Cortex of kidney (tissue), 1 donor: ENCODE measurements around the gene KIT.

ENCODE experiments used
- DNase-seq: peaks from one replicate; lab custom pipeline; 2025; lab: John Stamatoyannopoulos, UW

KIT gene

DNA sequence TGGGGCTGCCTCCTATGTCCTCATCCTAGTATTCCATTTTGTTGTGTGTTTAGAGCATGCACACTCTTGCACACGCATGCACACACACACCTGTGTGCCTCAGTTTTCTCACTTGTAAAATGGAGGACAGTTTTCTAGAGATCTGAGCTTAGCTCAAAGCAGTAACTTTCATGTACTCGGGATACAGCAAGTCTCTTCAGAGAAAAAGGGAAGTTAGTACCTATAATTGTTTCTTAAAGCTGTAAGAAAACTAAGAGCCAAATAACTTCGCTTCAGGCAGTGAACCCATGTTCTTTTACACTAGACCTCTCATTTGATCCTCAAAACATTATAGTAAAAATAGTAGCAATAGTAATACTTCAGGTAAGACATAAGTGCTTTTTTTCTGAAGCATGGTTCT, 49.6 kb downstream of the KIT start:
- no peak for DNase-seq

DNA sequence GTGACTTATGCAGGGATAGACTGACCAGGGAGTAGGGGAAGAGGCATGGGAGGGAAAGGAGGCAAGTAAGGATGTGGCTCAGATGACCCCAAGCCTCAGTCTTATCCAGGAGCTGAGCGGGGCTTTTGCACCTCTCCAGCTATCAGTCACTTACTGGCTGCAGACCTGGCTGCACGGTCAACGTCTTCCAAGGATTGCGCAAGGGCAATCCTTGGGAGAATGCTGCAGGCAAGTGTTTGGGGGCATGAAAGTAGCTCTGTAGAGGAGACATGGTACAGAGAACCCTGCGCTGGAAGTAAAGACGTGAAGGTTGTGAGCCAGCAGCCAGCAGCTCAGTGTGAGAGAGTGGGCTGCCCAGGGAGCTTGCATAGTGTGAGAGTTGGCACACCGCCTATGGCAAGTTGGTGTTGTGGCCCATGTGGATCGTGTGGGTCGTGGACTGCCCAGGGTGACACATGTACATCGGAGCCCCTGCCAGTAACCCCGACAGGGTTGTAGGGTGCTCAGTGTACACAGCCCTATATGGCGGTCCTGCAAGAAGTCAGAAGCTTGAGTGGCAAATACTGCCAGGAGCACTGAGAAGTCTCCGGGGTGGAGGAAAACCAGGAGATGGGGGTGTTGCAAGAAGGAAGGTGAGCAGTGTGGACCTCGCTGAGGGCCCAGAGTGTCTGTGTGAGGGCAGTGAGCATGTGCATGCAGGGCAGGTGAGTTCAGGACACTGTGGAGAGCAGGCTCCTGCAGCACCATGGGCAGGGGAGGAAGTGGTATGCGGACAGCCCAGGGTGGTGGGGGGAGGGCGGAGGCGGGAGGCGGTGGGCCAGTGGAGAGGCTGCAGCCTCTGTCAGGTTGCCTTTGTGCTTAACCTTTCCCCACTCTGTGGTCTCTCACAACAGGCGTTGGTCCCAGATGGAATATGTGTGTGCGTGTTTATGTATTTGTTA, 50.9 kb downstream of the KIT start:
- DNase-seq, result no peak

DNA sequence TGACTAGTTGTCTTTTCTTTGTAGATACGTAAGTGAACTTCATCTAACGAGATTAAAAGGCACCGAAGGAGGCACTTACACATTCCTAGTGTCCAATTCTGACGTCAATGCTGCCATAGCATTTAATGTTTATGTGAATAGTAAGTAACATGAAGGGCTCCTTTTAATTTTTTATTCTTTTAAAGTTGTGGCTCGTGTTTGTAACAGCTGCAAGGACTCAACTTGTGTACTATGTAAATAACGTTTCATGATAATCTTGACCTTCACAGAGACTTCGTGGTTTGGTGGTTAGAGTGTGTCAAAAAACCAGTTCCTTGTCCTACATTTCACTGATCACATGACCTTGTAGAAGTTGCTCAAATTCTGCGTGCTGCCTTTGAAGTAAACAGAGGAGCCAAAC, 51.6 kb downstream of the KIT start:
- DNase-seq, result no peak

DNA sequence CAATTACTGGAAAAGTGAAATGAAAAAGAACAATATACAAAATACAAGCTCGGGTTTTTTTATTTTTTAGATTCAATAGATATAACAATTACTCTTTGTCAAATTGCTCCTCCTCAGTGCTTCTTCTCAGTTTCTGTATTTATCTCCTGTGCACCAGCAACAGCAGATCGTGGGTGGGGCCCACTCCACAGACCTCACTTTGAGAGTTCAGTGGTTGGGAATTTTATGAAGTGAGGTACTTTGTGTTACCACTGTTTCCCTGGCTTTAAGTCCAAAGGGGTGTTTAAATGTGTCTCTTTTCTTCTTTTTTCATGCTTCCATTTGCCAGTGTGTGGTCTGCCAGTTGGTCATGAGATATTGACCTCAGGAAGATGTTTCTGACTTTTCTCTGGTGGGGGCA, 54.4 kb downstream of the KIT start:
- DNase-seq, result no peak

DNA sequence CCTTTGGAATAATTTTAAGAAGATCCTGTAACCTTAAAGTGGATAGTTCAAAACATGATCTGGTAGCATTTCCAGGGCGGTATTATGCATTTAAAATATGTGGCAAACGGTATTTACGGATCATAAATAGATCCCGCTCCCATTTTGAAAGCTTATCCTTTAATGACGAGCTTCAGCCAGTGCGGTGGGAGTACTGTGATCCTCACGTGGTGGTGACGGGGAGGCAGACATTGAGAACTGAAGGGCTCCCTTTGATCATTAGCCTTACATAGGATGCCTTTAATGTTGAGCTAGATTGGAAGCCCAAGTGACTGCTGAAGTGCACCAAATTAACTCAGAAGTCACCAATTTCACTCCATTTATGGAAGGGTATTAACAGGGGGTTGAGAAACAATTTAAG, 56.9 kb downstream of the KIT start:
- no peak for DNase-seq

DNA sequence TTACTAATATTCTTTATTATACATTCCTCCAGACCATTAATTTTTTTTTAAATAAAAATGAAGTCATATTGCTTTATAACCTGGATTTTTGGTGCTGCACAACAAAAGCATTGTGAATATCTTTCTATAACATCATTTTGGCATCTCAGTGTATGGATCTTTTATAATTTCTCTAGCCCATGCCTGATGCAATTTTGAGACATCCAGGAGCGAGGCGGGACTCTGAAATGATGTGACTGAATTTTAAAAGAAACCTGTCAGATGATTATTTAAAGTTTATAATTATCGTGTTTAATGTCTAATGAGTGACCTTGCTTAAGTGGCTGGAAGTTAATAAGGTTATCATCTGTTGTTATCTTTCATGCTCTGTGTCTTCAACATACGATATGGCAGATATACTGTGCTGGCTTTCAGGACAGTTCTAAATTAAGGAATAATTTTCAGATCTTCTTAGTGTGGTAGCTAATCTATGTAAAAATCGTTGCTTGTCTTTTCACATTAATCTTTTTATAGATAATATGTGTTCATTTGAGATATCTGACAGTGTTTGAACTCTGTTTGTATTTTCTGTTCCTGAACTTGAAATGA, 58.8 kb downstream of the KIT start:
- DNase-seq, result no peak

DNA sequence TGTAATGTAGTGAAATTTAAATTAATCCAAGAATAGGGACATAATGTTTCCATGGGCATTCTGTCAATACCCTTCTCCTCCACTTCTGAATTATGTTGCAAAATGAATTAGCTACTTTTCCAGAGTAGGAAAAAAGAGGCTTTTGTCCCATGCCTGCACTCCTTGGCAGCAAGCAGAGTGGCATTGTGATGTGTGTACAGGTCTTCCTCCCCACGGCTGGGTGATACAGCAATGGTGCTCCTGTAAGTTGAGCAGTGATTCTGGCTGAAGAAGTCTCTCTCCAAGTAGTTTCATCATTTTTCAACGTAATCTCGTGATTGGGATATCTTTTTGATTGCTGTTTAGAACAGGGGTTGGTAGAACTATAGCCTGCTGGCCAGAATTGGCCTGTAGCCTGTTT, 59.9 kb downstream of the KIT start:
- DNase-seq, result no peak

DNA sequence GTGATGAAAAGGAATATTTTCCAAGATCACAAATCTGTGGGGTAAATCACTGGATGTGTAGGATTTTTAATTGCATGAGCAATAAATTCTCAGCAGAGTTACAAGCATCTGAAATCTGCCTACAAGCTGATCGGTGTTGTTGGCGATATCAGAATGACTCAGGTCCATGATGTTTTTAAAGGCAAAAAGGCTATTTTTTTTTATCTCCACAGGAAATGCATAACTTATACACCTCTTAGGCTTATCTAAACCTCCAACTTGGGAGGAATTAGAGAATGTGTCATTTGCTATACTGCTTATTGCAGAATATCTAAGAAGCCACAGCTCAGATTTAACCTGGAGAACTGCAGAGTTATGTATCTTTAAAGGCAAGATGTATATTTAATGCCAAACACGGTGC, 61.6 kb downstream of the KIT start:
- DNase-seq, result no peak

DNA sequence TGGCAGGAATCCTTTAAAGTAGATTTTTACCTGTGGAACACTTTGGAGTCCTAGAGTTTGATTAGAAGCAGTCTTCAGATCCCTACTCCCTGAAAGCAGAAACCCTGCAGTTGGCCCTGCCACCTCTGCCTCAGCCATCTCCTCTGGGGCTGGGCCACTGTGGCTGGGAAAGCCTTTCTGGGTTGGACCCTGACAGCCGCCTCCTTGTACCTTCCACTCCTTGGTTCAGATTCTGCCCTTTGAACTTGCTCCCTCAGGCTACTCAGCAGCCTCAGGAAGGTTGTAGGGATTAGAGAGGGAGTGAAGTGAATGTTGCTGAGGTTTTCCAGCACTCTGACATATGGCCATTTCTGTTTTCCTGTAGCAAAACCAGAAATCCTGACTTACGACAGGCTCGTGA, 65.5 kb downstream of the KIT start:
- DNase-seq, result no peak

DNA sequence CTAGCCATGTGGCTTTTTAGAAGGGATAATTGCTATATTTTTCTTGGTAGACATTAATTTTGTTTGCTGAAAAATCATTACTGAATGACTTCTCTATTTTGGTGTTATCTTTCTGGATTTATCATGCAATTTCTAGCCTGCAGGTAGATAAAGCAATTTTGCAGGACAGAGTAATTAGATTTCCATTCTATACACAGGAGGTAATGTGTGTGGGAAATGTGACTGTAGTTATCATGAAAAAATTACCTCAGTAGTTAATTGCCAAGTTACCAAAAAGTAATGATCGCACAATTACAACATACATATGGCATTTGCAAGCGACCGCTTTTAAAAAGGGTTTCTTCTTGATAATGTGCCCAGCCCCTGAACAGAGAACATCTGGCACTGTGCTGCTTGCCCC, 66.1 kb downstream of the KIT start:
- DNase-seq, result no peak

DNA sequence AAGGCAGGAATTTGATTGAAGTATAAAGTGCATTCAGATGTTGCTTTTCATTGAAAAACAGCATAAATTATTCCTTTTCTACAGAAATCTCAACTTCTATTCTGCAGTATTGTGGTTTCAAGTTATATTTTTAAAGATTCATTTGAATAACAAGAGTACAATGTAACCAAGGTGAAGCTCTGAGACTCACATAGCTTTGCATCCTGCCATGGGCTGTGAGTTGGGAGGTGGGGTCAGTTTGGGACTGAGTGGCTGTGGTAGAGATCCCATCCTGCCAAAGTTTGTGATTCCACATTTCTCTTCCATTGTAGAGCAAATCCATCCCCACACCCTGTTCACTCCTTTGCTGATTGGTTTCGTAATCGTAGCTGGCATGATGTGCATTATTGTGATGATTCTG, 69.2 kb downstream of the KIT start:
- DNase-seq, result no peak

DNA sequence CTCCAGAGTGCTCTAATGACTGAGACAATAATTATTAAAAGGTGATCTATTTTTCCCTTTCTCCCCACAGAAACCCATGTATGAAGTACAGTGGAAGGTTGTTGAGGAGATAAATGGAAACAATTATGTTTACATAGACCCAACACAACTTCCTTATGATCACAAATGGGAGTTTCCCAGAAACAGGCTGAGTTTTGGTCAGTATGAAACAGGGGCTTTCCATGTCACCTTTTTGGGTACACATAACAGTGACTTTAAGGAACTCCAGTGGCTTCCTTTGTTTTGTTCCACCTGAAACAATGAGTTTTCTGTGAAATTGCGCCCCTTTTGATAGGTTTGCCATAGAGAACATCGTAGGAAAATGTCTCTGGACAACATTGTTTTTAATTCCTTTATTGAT, 69.6 kb downstream of the KIT start:
- DNase-seq, result no peak

DNA sequence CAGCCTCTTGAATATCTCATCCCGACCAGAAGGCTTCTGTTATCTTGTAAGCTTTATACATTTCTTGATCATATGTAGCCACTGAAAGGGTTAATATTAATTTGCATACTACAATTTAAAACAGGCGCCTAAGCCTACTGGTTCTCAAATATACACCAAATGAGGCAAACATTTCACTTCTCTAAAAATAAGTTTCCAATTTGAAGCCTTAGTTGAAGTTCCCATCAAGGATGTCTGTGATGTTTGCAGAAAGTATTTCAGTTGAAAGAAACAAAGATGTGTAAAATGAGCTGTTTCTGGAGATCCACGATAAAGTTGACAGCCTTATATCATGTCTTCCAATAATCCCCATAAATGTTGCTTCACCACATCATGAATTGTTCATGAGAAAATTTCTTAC, 70.6 kb downstream of the KIT start:
- no peak for DNase-seq

DNA sequence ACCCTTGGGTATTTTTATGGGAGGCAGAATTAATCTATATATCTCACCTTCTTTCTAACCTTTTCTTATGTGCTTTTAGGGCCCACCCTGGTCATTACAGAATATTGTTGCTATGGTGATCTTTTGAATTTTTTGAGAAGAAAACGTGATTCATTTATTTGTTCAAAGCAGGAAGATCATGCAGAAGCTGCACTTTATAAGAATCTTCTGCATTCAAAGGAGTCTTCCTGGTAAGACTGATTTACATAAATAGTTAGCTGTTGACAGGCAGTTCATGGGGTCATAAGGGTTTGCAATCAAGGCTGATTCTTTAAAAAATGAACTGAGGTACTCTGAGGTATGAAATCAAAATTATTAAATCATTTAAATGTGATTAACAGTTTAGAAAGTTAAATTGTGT, 71.5 kb downstream of the KIT start:
- no peak for DNase-seq

DNA sequence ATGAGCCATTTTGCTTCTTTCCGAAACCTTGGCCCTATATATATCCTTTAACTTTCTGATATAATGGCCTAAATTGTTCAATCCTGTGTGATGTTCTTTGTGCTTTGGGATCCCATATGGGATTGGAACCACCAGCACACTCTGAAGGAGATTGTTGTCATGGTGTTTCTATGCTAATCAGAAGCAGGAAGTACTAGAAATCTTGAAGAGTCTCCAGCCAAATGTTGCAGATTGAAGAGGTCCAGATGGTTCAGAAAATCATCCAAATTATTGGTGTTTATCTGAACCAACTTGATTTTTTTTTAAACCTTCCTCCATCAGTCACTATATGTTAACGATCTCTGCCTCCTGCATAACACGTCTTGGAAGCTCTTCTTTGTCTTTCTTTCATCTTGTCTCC, 72.8 kb downstream of the KIT start:
- no peak for DNase-seq

DNA sequence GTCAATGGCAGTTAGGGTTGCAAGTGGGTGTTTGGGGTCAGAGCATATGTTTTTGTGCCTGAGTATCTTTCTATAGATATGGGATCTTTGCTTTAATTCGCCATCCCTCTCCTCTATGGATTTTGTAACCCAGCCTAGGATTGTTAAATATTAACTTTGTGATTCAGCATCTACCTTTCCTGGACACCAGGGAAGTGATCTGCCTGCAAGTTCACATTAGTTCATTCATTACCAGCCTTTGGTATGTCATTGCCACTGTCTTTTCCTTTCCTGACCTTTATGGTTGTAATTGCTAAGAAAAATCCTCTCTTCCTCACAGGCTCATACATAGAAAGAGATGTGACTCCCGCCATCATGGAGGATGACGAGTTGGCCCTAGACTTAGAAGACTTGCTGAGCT, 73.8 kb downstream of the KIT start:
- DNase-seq, result no peak

DNA sequence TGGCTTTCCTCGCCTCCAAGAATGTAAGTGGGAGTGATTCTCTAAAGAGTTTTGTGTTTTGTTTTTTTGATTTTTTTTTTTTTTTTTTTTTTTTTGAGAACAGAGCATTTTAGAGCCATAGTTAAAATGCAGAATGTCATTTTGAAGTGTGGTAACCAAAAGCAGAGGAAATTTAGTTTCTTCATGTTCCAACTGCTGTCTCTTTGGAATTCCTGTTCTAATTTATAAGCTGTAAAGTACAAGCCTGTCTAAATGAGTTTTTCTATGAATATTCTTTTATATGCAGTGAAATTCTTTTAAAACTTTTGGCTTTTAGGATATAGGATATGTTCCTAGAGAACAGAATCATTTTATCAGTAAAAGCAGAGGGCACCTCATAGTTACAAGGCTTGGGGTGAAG, 74.2 kb downstream of the KIT start:
- DNase-seq, result no peak

DNA sequence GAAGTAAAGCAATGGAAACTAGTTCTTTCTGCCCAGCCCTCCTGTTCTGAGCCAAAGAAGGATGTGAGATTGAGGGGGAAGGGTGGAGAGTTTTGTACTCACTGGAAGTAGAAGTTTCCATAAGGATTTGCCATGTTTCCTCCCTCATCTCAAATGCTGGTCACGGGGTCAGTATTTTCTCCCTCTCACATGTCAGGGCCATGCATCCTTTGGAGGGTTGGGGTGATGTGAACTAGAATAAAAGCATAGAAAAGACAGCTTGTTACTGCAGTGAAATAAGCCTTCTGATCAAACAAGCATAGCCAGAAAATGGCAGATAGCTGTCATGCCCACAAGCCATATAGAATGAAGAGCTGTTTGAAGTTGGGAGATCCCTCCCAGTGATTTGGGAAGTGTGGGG, 79.7 kb downstream of the KIT start:
- no peak for DNase-seq

DNA sequence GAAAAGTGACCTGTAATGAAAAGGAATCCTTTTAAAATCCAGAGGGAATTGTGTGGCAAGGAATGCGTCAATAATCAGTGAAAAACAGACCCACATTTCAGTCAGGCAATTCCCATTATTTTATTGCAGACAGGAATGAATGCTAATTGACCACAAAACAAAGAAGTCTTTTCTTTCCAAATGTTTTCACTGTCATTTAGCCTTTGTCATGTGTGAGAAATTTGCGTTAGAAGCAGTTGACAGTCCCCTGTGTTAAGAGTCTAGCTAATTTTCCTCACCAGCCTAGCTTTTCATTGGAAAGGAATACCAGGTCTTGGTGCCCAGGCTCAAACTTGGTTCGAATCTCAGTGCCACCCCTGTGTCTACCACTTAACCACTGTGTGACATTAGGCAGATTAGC, 83.4 kb downstream of the KIT start:
- no peak for DNase-seq

DNA sequence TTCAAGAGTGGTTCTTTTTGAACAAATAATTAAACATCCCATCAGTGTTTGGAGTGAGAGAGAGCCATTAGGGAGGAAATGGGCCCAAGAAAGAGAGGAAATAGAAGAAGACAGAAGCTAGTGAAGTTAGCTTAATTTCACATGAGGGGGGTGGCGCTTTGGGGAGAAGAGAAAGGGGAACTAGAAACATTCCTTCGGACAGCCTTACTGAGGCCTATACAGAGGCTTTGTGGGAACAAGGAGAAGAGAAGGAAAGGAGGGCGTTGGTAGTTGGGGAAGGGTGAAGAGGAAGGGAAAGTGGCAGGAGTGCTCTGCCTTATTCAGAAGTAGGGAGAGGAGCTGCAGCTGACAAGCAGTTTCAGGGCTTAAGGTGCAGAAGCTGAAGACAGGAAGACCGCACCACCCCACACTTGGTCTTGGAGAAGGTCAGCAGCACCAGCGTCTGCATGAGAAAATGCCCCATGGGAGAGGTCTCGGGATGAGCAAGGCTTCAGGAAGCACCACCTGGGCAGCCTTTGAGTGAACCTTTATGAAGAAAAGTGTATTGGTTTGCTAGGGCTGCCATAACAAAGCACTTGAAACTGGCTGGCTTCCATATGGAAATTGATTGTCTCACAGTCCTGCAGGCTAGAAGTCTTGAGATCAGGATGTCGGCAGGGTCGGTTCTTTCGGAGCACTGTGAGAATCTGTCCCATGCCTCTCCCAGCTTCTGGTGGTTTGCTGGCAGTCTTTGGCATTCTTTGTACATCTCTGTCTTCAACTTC, 85.1 kb downstream of the KIT start:
- no peak for DNase-seq

DNA sequence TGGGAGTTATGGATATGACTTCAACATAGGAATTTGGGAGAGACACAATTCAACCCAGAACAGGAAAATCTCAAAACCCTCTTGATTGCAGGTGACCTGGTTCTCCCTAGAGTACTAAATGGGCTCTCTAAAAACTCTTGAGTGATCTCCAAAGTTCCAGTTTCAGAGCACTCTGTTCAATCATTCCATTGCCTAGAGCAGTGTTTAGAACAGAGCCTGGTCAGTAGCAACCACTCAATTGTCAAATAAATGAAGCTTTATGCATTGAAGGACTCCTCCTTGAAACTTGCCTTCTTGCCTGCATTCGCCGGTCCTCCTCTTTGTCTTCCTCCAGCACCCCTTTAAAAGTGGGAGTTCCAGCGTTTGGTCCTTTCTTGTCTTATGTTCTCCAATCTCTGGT, 85.8 kb downstream of the KIT start:
- no peak for DNase-seq

DNA sequence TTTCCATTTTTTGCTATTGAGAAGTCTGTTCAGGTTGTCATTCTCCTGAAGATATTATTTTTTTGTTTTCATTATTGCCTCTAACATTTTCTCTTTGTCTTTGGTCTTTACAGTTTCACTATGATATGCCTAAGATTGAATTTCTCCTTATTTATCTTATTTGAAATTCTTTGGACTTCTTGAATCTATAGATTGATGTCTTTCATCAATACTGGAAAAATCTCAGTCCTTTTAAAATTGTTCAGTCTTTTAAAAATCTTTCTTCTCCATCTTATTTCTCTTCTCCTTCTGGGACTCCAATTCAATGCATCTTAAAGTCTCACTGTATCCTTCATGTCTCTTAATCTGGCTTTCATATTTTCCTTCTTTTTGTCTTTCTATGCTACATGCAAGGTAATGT, 86.7 kb downstream of the KIT start:
- no peak for DNase-seq
